HuH-7.5 (cell line): ENCODE results near the gene HACL1.

Experiments used
- DNase-seq: peaks from one replicate; pipeline ENCODE4 v3.0.0; 2011; ENCODE audit warnings: low spot score

Gene HACL1

GRCh38 chr3:15601399-15602145 is at the start of gene HACL1, which contains the start of gene BTD:
Gene HACL1 (minus strand): TSS chr3:15601569. CDS start chr3:15601463, 106 bp downstream.
Gene BTD (plus strand): TSS chr3:15601745. CDS start chr3:15635440, 33,695 bp downstream.
- DNase-seq = peak; percentile 94

GRCh38 chr3:15649858-15650257 is 48.5 kb upstream of the HACL1 start:
- no peak for DNase-seq

- DNase-seq = no peak
Observed at GRCh38 chr3:15649341-15649740, 48.0 kb upstream of the HACL1 start.

GRCh38 chr3:15647611-15648167 is 46.3 kb upstream of the HACL1 start:
- DNase-seq = no peak

- no peak for DNase-seq
Observed at GRCh38 chr3:15646851-15647511, 45.6 kb upstream of the HACL1 start.

GRCh38 chr3:15645740-15646501 is 44.6 kb upstream of the HACL1 start:
- no peak for DNase-seq

GRCh38 chr3:15645246-15645645 is 43.9 kb upstream of the HACL1 start:
- DNase-seq = no peak

GRCh38 chr3:15638891-15639262 is 37.5 kb upstream of the HACL1 start:
- DNase-seq = no peak

GRCh38 chr3:15638193-15638890 is 37.0 kb upstream of the HACL1 start:
- no peak for DNase-seq

- no peak for DNase-seq
Observed at GRCh38 chr3:15637131-15637951, 36.0 kb upstream of the HACL1 start.

- DNase-seq = no peak
Observed at GRCh38 chr3:15636028-15636709, 34.8 kb upstream of the HACL1 start.

GRCh38 chr3:15635121-15635661 is 33.8 kb upstream of the HACL1 start:
- DNase-seq = no peak

GRCh38 chr3:15634671-15635070 is 33.3 kb upstream of the HACL1 start:
- DNase-seq = no peak

- DNase-seq = no peak
Observed at GRCh38 chr3:15633766-15634598, 32.6 kb upstream of the HACL1 start.

GRCh38 chr3:15633159-15633558 is 31.8 kb upstream of the HACL1 start:
- DNase-seq = no peak

- no peak for DNase-seq
Observed at GRCh38 chr3:15632212-15632580, 30.8 kb upstream of the HACL1 start.

GRCh38 chr3:15631426-15632211 is 30.2 kb upstream of the HACL1 start:
- no peak for DNase-seq

GRCh38 chr3:15630646-15631350 is 29.4 kb upstream of the HACL1 start:
- no peak for DNase-seq
